CD4-positive, alpha-beta T cell (primary cell): ENCODE results near the gene UBAC2. TPM values are rescaled to one million over a fixed set of nuclear protein-coding genes. Genes with fewer than 3 reads are reported as not detected.

Source experiments
- ATAC-seq: fragments of 200-7000 bp; cut with Tn5 transposase; one replicate; pipeline ENCODE4 v1.10.0; 2022; ENCODE audit warnings: mild to moderate bottlenecking; ENCODE audit not compliant: poor library complexity
- CTCF ChIA-PET: fragments of 350-600 bp; sonication (Branson Sonifier 250); formaldehyde crosslinking; loops from one replicate; lab custom pipeline; 2021; ENCODE audit warnings: antibody characterized with exemption, inconsistent platforms; lab: Charles Lee
- POLR2A ChIA-PET: fragments of 350-600 bp; sonication (Branson Sonifier 250); formaldehyde crosslinking; loops from one replicate; lab custom pipeline; 2021; ENCODE audit warnings: antibody characterized with exemption, inconsistent platforms; lab: Charles Lee
- DNase-seq, 14 experiments: peaks; one replicate each; pipeline ENCODE4 v3.0.0-alpha.2; 2013 to 2020; ENCODE audit warnings: mixed read lengths in 2 of 14
- H3K27ac ChIP-seq, 2 donors: one replicate each; pipeline versions ENCODE4 v1.5.1 to v1.7.0; 2013; ENCODE audit warnings: low read length in 2 of 2, low read depth in 1 of 2, mild to moderate bottlenecking in 1 of 2
- H3K27me3 ChIP-seq, 2 experiments: 1 replicate in 1 of 2; 2 replicates in 1 of 2; pipeline versions ENCODE4 v1.6.1 to v1.7.0; 2013; ENCODE audit warnings: low read length in 2 of 2, control low read depth in 1 of 2, mild to moderate bottlenecking in 1 of 2, moderate library complexity in 1 of 2; ENCODE audit not compliant: insufficient read depth in 2 of 2, control insufficient read depth in 1 of 2
- H3K36me3 ChIP-seq: one replicate; pipeline ENCODE4 v1.6.1; 2013; ENCODE audit warnings: low read length, control low read depth; ENCODE audit not compliant: insufficient read depth
- H3K4me1 ChIP-seq: one replicate; pipeline ENCODE4 v1.6.1; 2013; ENCODE audit warnings: low read length, control low read depth; ENCODE audit not compliant: insufficient read depth
- H3K4me3 ChIP-seq: one replicate; pipeline ENCODE4 v1.5.1; 2013; ENCODE audit warnings: mild to moderate bottlenecking, low read length, moderate library complexity
- H3K9me3 ChIP-seq, 2 experiments: 1 replicate in 1 of 2; 2 replicates in 1 of 2; pipeline versions ENCODE4 v1.6.1 to v1.7.0; 2013; ENCODE audit warnings: low read length in 2 of 2, mild to moderate bottlenecking in 2 of 2, control low read depth in 1 of 2, moderate library complexity in 1 of 2; ENCODE audit not compliant: control insufficient read depth in 1 of 2, insufficient read depth in 1 of 2
- H3K27ac Mint-ChIP-seq: one replicate; pipeline ENCODE4 v1.8.0; 2020; ENCODE audit warnings: mixed read lengths
- H3K27me3 Mint-ChIP-seq: one replicate; pipeline ENCODE4 v1.8.0; 2021; ENCODE audit warnings: mixed read lengths
- H3K36me3 Mint-ChIP-seq: one replicate; pipeline ENCODE4 v1.8.0; 2021; ENCODE audit warnings: low read depth, mixed read lengths
- H3K4me1 Mint-ChIP-seq: one replicate; pipeline ENCODE4 v1.8.0; 2021; ENCODE audit warnings: low read depth, mixed read lengths
- H3K4me3 Mint-ChIP-seq: one replicate; pipeline ENCODE4 v1.8.0; 2020; ENCODE audit warnings: mild to moderate bottlenecking, mixed read lengths
- H3K9me3 Mint-ChIP-seq: one replicate; pipeline ENCODE4 v1.8.0; 2020; ENCODE audit warnings: mixed read lengths
- intact Hi-C, 2 experiments: fragments of 100-400 bp; cut with DNase I in 1 of 2; cut with micrococcal nuclease in 1 of 2; formaldehyde crosslinking; loops; one replicate each; pipeline versions ENCODE4 v1.15.1 to v1.9.0; 2023 to 2025; cut with DNase I, micrococcal nuclease
- total RNA-seq, 174 experiments: library from RNA in 2 of 174; stranded (reverse) in 2 of 174; gene quantifications; one replicate each; pipeline ENCODE4 v1.2.3 and lab custom pipeline; 2021 to 2026
- TF ChIP-seq, protein P1 (sequence below): fragments of 200-600 bp; IDR thresholded peaks from one replicate; pipeline ENCODE4 v1.8.0; 2022; ENCODE audit warnings: antibody characterized with exemption, mild to moderate bottlenecking

Gene UBAC2
- total RNA-seq, 2 experiments from 2014 or later, result 59.8 to 67.4 TPM

DNA sequence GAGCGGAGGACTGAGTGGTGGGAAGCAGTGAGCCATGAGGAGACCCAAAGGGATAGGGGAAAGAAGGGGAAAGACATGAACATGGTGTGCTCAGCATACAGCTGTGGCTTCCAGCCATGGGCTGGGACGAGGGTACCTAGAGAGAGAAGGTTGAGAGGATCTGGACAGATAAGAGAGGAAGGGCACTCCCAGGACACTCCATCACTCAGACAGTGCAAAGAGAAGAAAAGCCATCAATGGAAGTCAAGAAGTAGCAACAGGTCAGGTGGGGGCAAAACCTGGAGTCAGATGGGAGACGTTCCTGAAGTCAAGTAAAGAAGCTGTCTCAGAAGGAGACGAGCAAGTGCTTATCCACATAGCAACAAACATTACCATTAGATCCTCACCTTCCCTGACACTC is 40.2 kb upstream of the UBAC2 start:
- Histone ChIP-seq H3K36me3 (no peaks in the 10 kb centered on the region), H3K4me3 (no peak overlapping the region), H3K27me3 (peaks cover 0 to 2% of the 10 kb centered on the region in 2 experiments), H3K9me3 (no peaks in the 10 kb centered on the region), H3K4me1 (no peaks in the 10 kb centered on the region), H3K27ac (no peak overlapping the region)
- ChIA-PET CTCF (no interaction called here), POLR2A (no interaction called here)
- H3K9me3 Mint-ChIP-seq, result peaks cover 2% of the 10 kb centered on the region
- no peaks in the 10 kb centered on the region for H3K4me1 Mint-ChIP-seq
- no peak for ATAC-seq
- intact Hi-C loops, result no loop called here
- H3K27me3 Mint-ChIP-seq, result no peaks in the 10 kb centered on the region
- no peak overlapping the region for H3K27ac Mint-ChIP-seq
- H3K36me3 Mint-ChIP-seq, result no peaks in the 10 kb centered on the region
- DNase-seq, result no peak
- TF ChIP-seq, protein P1, sequence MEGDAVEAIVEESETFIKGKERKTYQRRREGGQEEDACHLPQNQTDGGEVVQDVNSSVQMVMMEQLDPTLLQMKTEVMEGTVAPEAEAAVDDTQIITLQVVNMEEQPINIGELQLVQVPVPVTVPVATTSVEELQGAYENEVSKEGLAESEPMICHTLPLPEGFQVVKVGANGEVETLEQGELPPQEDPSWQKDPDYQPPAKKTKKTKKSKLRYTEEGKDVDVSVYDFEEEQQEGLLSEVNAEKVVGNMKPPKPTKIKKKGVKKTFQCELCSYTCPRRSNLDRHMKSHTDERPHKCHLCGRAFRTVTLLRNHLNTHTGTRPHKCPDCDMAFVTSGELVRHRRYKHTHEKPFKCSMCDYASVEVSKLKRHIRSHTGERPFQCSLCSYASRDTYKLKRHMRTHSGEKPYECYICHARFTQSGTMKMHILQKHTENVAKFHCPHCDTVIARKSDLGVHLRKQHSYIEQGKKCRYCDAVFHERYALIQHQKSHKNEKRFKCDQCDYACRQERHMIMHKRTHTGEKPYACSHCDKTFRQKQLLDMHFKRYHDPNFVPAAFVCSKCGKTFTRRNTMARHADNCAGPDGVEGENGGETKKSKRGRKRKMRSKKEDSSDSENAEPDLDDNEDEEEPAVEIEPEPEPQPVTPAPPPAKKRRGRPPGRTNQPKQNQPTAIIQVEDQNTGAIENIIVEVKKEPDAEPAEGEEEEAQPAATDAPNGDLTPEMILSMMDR, result no peak
- no peak overlapping the region for H3K4me3 Mint-ChIP-seq

DNA sequence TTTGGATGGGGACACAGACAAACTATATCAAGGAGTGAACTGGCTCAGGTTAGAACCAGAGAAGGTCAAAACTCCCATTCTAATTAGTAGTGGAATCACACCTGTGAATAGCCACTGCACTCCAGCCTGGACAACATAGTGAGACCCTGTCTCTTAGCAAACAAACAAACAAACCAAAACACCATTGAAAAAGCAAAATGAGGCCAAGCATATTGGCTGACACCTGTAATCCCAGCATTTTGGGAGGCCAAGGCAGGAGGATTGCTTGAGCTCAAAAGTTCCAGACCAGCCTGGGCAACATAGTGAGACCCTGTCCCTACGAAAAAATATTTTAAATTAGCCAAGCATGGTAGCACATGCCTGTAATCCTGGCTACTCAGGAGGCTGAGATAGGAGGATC is 39.1 kb upstream of the UBAC2 start:
- Mint-ChIP-seq H3K9me3 (peaks cover 2% of the 10 kb centered on the region), H3K36me3 (no peaks in the 10 kb centered on the region)
- TF ChIP-seq, protein P1, result no peak

DNA sequence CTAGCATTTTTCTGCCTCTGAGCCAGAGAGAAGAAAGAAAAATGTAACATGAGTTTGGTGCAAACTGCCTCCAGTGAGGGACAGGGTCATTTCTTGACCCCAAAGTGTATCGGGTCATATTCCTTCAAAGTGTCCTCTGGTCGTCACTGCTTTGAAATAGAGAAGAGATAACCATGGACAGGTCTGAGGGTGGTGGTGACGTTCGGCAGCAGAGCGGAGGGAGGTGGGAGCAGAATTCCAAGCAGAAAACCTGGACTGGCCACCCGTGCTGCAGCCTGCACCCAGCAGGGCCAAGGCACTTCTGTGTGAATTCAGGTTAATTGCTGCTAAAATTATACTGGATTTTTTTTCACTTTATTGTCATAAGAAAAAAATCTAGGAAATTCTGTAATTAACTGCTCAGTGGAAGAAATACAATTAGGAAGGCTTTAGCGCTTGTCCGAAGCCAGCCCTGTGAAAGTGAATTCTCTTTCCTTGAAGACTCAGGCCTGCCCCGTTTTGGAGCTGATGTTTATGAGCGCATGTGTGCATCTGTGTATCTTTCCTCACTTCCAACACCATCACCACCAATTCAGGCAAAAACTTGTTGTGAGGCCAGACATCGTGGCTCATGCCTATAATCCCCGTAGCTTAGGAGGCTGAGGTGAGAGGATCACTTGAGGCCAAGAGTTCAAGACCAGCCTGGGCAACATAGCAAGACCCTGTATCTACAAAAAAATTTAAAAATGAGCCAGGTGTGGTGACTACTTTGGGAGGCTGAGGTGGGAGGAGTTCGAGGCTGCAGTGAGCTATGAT is 37.9 kb upstream of the UBAC2 start:
- Histone ChIP-seq H3K4me1 (no peaks in the 10 kb centered on the region), H3K27me3 (peaks cover 0 to 2% of the 10 kb centered on the region in 2 experiments), H3K36me3 (no peaks in the 10 kb centered on the region), H3K4me3 (no peak overlapping the region), H3K9me3 (no peaks in the 10 kb centered on the region), H3K27ac (no peak overlapping the region)
- no peaks in the 10 kb centered on the region for H3K4me1 Mint-ChIP-seq
- intact Hi-C loops, result no loop called here
- POLR2A ChIA-PET, result no interaction called here
- CTCF ChIA-PET, result no interaction called here
- H3K9me3 Mint-ChIP-seq, result peaks cover 2% of the 10 kb centered on the region
- no peak for DNase-seq
- ATAC-seq, result no peak
- no peak overlapping the region for H3K27ac Mint-ChIP-seq
- TF ChIP-seq, protein P1, result no peak
- H3K27me3 Mint-ChIP-seq, result no peaks in the 10 kb centered on the region
- H3K4me3 Mint-ChIP-seq, result no peak overlapping the region
- H3K36me3 Mint-ChIP-seq, result no peaks in the 10 kb centered on the region

More for the DNA sequence above, 39.1 kb upstream of the UBAC2 start:
- H3K4me1 ChIP-seq, result no peaks in the 10 kb centered on the region
- H3K27ac ChIP-seq, result no peak overlapping the region
- Mint-ChIP-seq H3K27me3 (no peaks in the 10 kb centered on the region), H3K27ac (no peak overlapping the region), H3K4me1 (no peaks in the 10 kb centered on the region), H3K4me3 (no peak overlapping the region)
- intact Hi-C loops, result no loop called here
- DNase-seq, result no peak
- H3K27me3 ChIP-seq, result peaks cover 0 to 2% of the 10 kb centered on the region in 2 experiments
- CTCF ChIA-PET, result interaction anchor here (0.6 kb wide), 1 partner anchor 717 kb away, joined by 3 read pairs; no protein-coding TSS in a partner anchor
- POLR2A ChIA-PET, result interaction anchor here (0.5 kb wide), 1 partner anchor 264 kb away, joined by 4 read pairs; no protein-coding TSS in a partner anchor
- H3K36me3 ChIP-seq, result no peaks in the 10 kb centered on the region
- no peak overlapping the region for H3K4me3 ChIP-seq
- H3K9me3 ChIP-seq, result no peaks in the 10 kb centered on the region
- ATAC-seq, result no peak
